IMR-90 (cell line): ENCODE data around the gene ITM2C. TPM values are rescaled to one million over a fixed set of nuclear protein-coding genes. Genes with fewer than 3 reads are reported as not detected.

ENCODE experiments used
- ATAC-seq: fragments of 200-7000 bp; cut with Tn5 transposase; 2 replicates; pipeline ENCODE4 v1.9.1; 2020; ENCODE audit warnings: low read depth, mild to moderate bottlenecking, moderate library complexity
- BruUV-seq: library from RNA; stranded (reverse); fragments of 400-500 nt; replicated peaks from 2 replicates; lab custom pipeline; 2021; lab: Mats Ljungman, UMichigan
- CTCF ChIA-PET: fragments of 300-600 bp; formaldehyde crosslinking; extraction: SDS; loops from one replicate; lab custom pipeline; 2021; ENCODE audit warnings: antibody characterized with exemption; lab: Yijun Ruan, JAX
- POLR2A ChIA-PET: fragments of 300-600 bp; sonication (Branson Sonifier 250); formaldehyde crosslinking; loops from one replicate; lab custom pipeline; 2022; ENCODE audit warnings: antibody characterized with exemption; ENCODE audit not compliant: unreplicated experiment; lab: Charles Lee
- DNase-seq: peaks from one replicate; pipeline ENCODE4 v3.0.0; 2013
- H2AFZ ChIP-seq: replicated peaks from 2 replicates; pipeline ENCODE3; 2013; ENCODE audit warnings: low read length, mild to moderate bottlenecking; ENCODE audit not compliant: poor library complexity
- H2AK5ac ChIP-seq: 2 replicates; pipeline ENCODE4 v1.6.1; 2013; ENCODE audit warnings: low read depth, low read length, inconsistent platforms
- H2AK9ac ChIP-seq: replicated peaks from 2 replicates; pipeline ENCODE3; 2013; ENCODE audit warnings: mild to moderate bottlenecking, low read depth, low read length, moderate library complexity; ENCODE audit not compliant: poor library complexity
- H2BK120ac ChIP-seq: 2 replicates; pipeline ENCODE4 v1.6.1; 2013; ENCODE audit warnings: low read depth, low read length, inconsistent platforms
- H2BK15ac ChIP-seq: 3 replicates; pipeline ENCODE4 v1.6.1; 2013; ENCODE audit warnings: low read depth, low read length, inconsistent platforms
- H2BK20ac ChIP-seq: 2 replicates; pipeline ENCODE4 v1.6.1; 2013; ENCODE audit warnings: low read depth, mild to moderate bottlenecking, inconsistent platforms, low read length, moderate library complexity
- H2BK5ac ChIP-seq: 2 replicates; pipeline ENCODE4 v1.6.1; 2013; ENCODE audit warnings: mild to moderate bottlenecking, low read depth, low read length, inconsistent platforms; ENCODE audit not compliant: poor library complexity, severe bottlenecking
- H3K14ac ChIP-seq: replicated peaks from 2 replicates; pipeline ENCODE4 v1.6.1; 2013; ENCODE audit warnings: low read depth, low read length, inconsistent platforms
- H3K18ac ChIP-seq: 2 replicates; pipeline ENCODE4 v1.6.1; 2013; ENCODE audit warnings: low read depth, low read length, control low read depth
- H3K23ac ChIP-seq: 2 replicates; pipeline ENCODE4 v1.6.1; 2013; ENCODE audit warnings: low read depth, low read length, inconsistent platforms
- H3K27ac ChIP-seq: 2 replicates; pipeline ENCODE4 v1.5.1; 2013; ENCODE audit warnings: mild to moderate bottlenecking, control low read depth, low read length; ENCODE audit not compliant: insufficient read depth
- H3K27me3 ChIP-seq: 2 replicates; pipeline ENCODE4 v1.6.1; 2013; ENCODE audit warnings: low read length; ENCODE audit not compliant: control insufficient read depth, insufficient read depth
- H3K36me3 ChIP-seq: 2 replicates; pipeline ENCODE4 v1.6.1; 2013; ENCODE audit warnings: low read length, mixed read lengths; ENCODE audit not compliant: control insufficient read depth, insufficient read depth
- H3K4ac ChIP-seq: 2 replicates; pipeline ENCODE4 v1.6.1; 2013; ENCODE audit warnings: low read depth, low read length, inconsistent platforms
- H3K4me1 ChIP-seq: 2 replicates; pipeline ENCODE4 v1.6.1; 2013; ENCODE audit warnings: low read length, mixed read lengths; ENCODE audit not compliant: control insufficient read depth, insufficient read depth
- H3K4me2 ChIP-seq: 2 replicates; pipeline ENCODE4 v1.6.1; 2013; ENCODE audit warnings: low read depth, mild to moderate bottlenecking, control low read depth, low read length, moderate library complexity
- H3K4me3 ChIP-seq: 2 replicates; pipeline ENCODE4 v1.5.1; 2013; ENCODE audit warnings: low read depth, mild to moderate bottlenecking, control low read depth, low read length, moderate library complexity; ENCODE audit not compliant: insufficient read depth
- H3K56ac ChIP-seq: 2 replicates; pipeline ENCODE4 v1.6.1; 2013; ENCODE audit warnings: low read length, inconsistent platforms; ENCODE audit not compliant: insufficient read depth; ENCODE audit errors: extremely low read depth
- H3K79me1 ChIP-seq, 2 experiments: 2 replicates each; pipeline ENCODE4 v1.6.1; 2013; ENCODE audit warnings: low read length in 2 of 2, inconsistent platforms in 1 of 2, low read depth in 1 of 2
- H3K9ac ChIP-seq: 2 replicates; pipeline ENCODE4 v1.6.1; 2013; ENCODE audit warnings: low read depth, low read length, control low read depth
- H3K9me1 ChIP-seq: 2 replicates; pipeline ENCODE4 v1.6.1; 2013; ENCODE audit warnings: low read length, inconsistent platforms; ENCODE audit not compliant: insufficient read depth
- H3K9me3 ChIP-seq: 2 replicates; pipeline ENCODE4 v1.6.1; 2013; ENCODE audit warnings: low read length; ENCODE audit not compliant: control insufficient read depth, insufficient read depth
- H4K20me1 ChIP-seq: 2 replicates; pipeline ENCODE4 v1.6.1; 2013; ENCODE audit warnings: low read length, inconsistent platforms; ENCODE audit not compliant: insufficient read depth
- H4K5ac ChIP-seq: 2 replicates; pipeline ENCODE4 v1.6.1; 2013; ENCODE audit warnings: mild to moderate bottlenecking, low read depth, low read length, control low read depth
- H4K8ac ChIP-seq, 2 experiments: 2 replicates each; pipeline ENCODE4 v1.6.1; 2013; ENCODE audit warnings: low read depth in 2 of 2, low read length in 2 of 2, control low read depth in 1 of 2, inconsistent platforms in 1 of 2
- H4K91ac ChIP-seq: 2 replicates; pipeline ENCODE4 v1.6.1; 2013; ENCODE audit warnings: low read depth, low read length, inconsistent platforms; ENCODE audit not compliant: insufficient read depth
- MAFK ChIP-seq: IDR thresholded peaks from 2 replicates; pipeline ENCODE4 v1.6.1; 2012; ENCODE audit warnings: low read depth, low read length, improper control_type of control experiment
- NFE2L2 ChIP-seq: fragments of 150-350 bp; IDR thresholded peaks from 2 replicates; pipeline ENCODE4 v1.6.1; 2016; ENCODE audit warnings: low read depth, mild to moderate bottlenecking, low read length
- WGBS, 2 experiments: methylation state at CpG; one replicate each; pipeline versions ENCODE4 v1.1.5 to v1.1.7; 2013; ENCODE audit warnings: missing lambda C conversion rate in 2 of 2; ENCODE audit not compliant: insufficient read length in 1 of 2; ENCODE audit errors: extremely low coverage in 2 of 2; 5-methylcytosine and 5-hydroxymethylcytosine counted together
- dilution Hi-C: fragments of 300-500 bp; cut with HindIII; formaldehyde crosslinking; loops from one replicate; pipeline ENCODE4 v1.14.3; 2018; ENCODE audit warnings: low sequenced_read_pairs; ENCODE audit not compliant: unreplicated experiment
- in situ Hi-C: fragments of 300-500 bp; cut with MboI; formaldehyde crosslinking; loops from 3 replicates; pipeline ENCODE4 v1.14.3; 2019; ENCODE audit warnings: low sequenced_read_pairs, inconsistent platforms, mixed read lengths
- intact Hi-C: fragments of 100-400 bp; cut with micrococcal nuclease; formaldehyde crosslinking; loops from 2 replicates; pipeline ENCODE4 v1.10.0; 2022
- polyA plus RNA-seq, 3 experiments: library from polyadenylated mRNA; depleted of rRNA; stranded (reverse); fragments of >200 nt; gene quantifications; 2 replicates each; pipeline ENCODE4 v1.2.3, GENCODE V29; 2012; ENCODE audit warnings: low replicate concordance in 1 of 3
- total RNA-seq: library from RNA; depleted of rRNA; stranded (reverse); fragments of >200 nt; gene quantifications from 2 replicates; pipeline ENCODE4 v1.2.3, GENCODE V29; 2012

ITM2C gene
- total and polyA plus RNA-seq, 2 of the 4 experiments (the other 2 are of a cell fraction): 46.8 to 274 TPM

- Histone ChIP-seq H4K91ac (peak overlapping the region; percentile 46; the same call in 1 of the 2 replicates), H3K4me2 (peak overlapping the region; percentile 88), H3K36me3 (no peaks in the 10 kb centered on the region), H2BK120ac (peak overlapping the region; percentile 61; the same call in 1 of the 2 replicates), H2BK20ac (no peak overlapping the region), H3K23ac (peak overlapping the region; percentile 24; the same call in 1 of the 2 replicates), H2AK9ac (peak overlapping the region; percentile 52), H3K14ac (peak overlapping the region; percentile 91; the same call in 1 of the 2 replicates), H3K9me1 (peaks cover 6% of the 10 kb centered on the region; the same call in 1 of the 2 replicates), H3K18ac (0 out of 2 replicates have a peak overlapping the region, but pooled peaks have one; percentile 8), H4K5ac (no peak overlapping the region), H4K8ac (peak overlapping the region; percentile 33 to 74; a peak in 2 of 4 replicates), H2AK5ac (peak overlapping the region; percentile 11; the same call in 1 of the 2 replicates), H3K9me3 (no peaks in the 10 kb centered on the region), H2BK5ac (no peak overlapping the region), H3K4me1 (peaks cover 12% of the 10 kb centered on the region; the same call in 1 of the 2 replicates), H3K4me3 (peak overlapping the region; percentile 52), H2AFZ (peak overlapping the region; percentile 95), H3K4ac (peak overlapping the region; percentile 60; the same call in 1 of the 2 replicates), H4K20me1 (peaks cover 18% of the 10 kb centered on the region), H3K27ac (no peak overlapping the region; the same call in 1 of the 2 replicates), H2BK15ac (no peak overlapping the region), H3K27me3 (peaks cover 26% of the 10 kb centered on the region), H3K79me1 (peaks cover 3 to 31% of the 10 kb centered on the region in 2 experiments; a peak in 3 of 4 replicates), H3K9ac (peak overlapping the region; percentile 85), H3K56ac (no peak overlapping the region)
- ChIA-PET POLR2A (no interaction called here), CTCF (interaction anchor here (0.7 kb wide), 1 partner anchor 16 kb away, joined by 3 read pairs; no protein-coding TSS in a partner anchor)
- WGBS, 2 experiments: 0% methylated on average over 1 of the region's 18 CpGs; no CpG with 5 or more reads in 1 of the 2 experiments
- no peak for ATAC-seq
- dilution Hi-C loops: no loop called here
- no peak for TF ChIP-seq NFE2L2
- no peak for TF ChIP-seq MAFK
- in situ Hi-C loops: no loop called here
- no peak for DNase-seq
- no TSS peak for BruUV-seq
- intact Hi-C loops: no loop called here
These were observed 579 bp upstream of the ITM2C start for GRCh38 chr2:230864122-230864604.
